GM12891 (cell line): ENCODE measurements around the gene RPS16.

ENCODE experiments used
- DNase-seq: peaks from one replicate; pipeline ENCODE4 v3.0.0; 2011; ENCODE audit warnings: low spot score; ENCODE audit not compliant: insufficient read length
- FAIRE-seq: peaks from 2 replicates; lab custom pipeline; 2011; peaks lifted over from hg19 to GRCh38; lab: Jason Lieb, UNC
- PAX5 ChIP-seq: IDR thresholded peaks from 2 replicates; pipeline ENCODE4 v1.6.1; 2011; ENCODE audit warnings: low read length, moderate library complexity, mild to moderate bottlenecking; ENCODE audit not compliant: insufficient read depth, severe bottlenecking
- POLR2A ChIP-seq: IDR thresholded peaks from 2 replicates; pipeline ENCODE4 v1.6.1; 2011; ENCODE audit warnings: low read depth, low read length, control low read depth
- POLR2AphosphoS5 ChIP-seq: IDR thresholded peaks from 2 replicates; pipeline ENCODE4 v1.6.1; 2011; ENCODE audit warnings: low read depth, low read length, control low read depth
- POU2F2 ChIP-seq: IDR thresholded peaks from 2 replicates; pipeline ENCODE4 v1.6.1; 2011; ENCODE audit warnings: low read depth, mild to moderate bottlenecking, control low read depth, low read length, moderate library complexity
- SPI1 ChIP-seq: IDR thresholded peaks from 2 replicates; pipeline ENCODE4 v1.6.1; 2011; ENCODE audit warnings: low read depth, low read length, control low read depth
- TAF1 ChIP-seq: IDR thresholded peaks from 2 replicates; pipeline ENCODE4 v1.6.1; 2011; ENCODE audit warnings: low read depth, low read length, control low read depth

RPS16 gene

DNA sequence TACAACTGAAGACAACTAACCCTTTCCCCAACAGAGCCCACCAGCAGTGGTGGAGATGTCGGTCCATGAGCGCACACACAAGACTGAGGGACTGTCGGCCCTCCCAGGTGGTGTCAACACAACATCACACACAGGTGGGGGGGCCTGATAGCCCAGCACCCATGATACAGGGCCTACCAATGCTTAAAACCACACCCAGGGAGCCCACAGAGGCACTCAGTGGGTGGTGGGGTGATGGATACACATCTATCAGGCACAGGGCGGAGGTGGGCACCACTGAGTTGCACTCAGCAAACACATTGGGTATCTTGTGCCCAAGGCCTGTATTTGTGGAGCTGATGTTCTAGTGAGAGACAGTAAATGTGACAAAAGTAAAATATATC is 36.1 kb downstream of the RPS16 start:
- no peak for DNase-seq
- no peak for TF ChIP-seq POLR2AphosphoS5
- peak; percentile 24; the same call in 1 of the 2 replicates for TF ChIP-seq POU2F2
- no peak for TF ChIP-seq PAX5
- TF ChIP-seq SPI1 = no peak
- FAIRE-seq = no peak

DNA sequence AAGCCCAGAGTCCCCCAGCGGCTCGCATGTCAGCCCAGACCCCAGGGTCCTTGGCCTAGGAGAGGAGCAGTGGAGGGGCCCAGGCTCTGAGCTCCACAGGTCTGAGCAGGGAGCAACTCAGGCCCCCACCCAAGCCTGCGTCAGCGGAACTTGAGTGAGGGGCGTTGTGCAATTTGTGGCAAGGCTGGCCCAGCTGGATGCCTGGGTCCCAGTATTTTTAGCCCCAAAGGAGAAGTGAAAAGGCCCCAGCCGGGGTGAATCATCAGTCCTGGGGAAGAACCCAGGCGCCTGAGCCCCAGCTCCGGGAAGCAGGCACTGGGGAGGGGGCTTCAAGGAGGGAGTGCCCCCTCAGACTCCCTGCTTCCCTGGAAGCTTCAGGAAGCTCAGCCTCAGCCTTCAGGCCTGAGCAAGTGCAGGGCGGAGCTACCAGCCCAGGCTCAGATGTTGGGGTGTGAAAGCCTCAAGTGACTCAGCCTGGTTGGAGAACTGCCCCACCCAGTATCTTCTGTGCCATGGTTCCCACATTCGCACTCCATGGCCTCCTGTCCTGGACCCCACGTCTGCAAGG is 37.4 kb downstream of the RPS16 start:
- TF ChIP-seq POLR2AphosphoS5 (peak; percentile 26; the same call in 1 of the 2 replicates), POLR2A (no peak), SPI1 (peak; percentile 83)
- FAIRE-seq = peak; percentile 38
- DNase-seq = no peak

DNA sequence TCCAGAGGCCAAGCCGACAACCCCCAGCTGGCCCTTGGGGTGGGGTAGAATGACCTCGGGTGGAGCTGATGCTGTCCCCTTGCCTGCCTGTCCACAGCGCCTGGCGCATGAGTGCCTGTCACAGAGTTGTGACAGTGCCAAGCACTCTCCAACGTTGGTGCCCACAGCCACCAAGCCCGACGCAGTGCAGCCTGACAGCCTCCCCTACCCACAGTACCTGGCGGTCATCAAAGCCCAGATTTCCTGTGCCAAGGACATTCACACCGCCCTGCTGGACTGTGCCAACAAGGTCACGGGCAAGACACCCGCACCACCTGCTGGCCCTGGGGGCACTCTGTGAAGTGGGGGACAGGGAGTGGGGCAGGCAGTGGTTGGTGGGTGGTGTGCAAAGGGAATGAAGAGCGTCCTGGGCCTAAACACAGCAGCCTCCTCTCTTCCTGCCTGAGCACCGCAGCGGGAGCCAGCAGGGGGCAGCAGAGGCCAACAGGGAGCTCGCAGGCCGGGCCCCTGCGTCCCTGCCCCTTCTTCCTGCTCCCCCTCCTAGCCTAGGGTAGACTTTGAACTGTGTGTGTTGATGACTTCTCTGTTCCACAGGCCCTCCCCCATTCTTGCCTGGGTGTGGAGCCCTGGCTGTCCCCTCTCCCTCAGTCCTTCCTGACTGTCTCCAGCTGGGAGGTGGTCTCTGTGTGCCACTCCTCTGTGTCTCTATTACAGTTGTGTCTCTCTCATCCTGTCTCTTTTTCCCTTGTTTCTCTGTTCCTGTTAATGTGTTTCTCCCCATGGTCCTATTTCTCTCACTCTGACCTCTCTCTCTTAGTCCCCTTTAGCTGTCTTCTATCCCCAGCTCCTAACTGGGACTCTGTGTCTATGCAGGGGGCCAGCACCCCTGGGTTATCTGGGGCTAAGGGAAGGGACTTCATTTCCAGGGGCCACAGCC is 38.1 kb downstream of the RPS16 start:
- DNase-seq = peak; percentile 87
- TF ChIP-seq POLR2AphosphoS5 = 0 out of 2 replicates have a peak, but pooled peaks have one; percentile 63
- TF ChIP-seq PAX5 = no peak
- peak; percentile 80 for FAIRE-seq

DNA sequence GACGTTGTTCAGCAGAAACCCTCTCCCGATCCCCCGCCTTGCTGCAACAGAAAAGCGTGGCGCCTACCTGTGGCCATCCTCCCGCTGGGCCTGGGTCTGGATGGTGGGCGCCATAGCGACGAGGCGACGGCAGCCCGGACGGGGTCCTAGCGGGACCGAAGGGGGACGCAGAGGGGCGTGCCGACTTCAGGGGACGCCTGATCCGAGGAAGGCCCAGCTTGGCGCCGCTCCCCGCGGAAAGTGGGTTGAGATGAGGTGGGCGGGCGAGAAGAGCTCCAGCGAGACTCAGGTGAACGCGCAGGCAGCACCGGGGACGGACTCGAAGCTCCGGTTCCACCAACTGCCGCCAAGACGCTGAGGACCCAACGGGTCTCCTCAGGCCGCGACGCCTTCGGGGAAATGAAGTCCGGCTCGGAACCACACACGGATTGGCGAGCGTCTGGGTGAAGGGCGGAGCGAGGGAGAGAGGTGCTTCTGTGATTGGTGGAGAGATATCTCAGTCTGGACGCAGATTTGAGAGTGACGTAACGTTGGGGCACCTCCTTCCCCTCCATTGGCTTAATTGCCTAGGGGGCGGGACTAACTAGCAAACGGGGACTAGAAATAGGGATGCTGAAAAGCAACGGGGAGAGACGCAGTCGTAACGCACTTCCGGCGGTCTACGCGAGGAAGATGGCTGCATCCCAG is 44.9 kb downstream of the RPS16 start, which contains the start of the genes MED29 and PAF1:
Gene MED29, plus strand, starts transcription at position 628 of the 687 bp plus-strand sequence. Its CDS starts 45 bp downstream, at position 673.
Gene PAF1, minus strand, starts transcription at position 356 of the 687 bp plus-strand sequence. Its CDS starts 242 bp downstream, at position 114.
- FAIRE-seq (peak; percentile 100), DNase-seq (peak; percentile 98)
- peak; percentile 94 for TF ChIP-seq POLR2AphosphoS5
- TF ChIP-seq SPI1 = peak; percentile 26; the same call in 1 of the 2 replicates
- peak; percentile 98 for TF ChIP-seq TAF1
- TF ChIP-seq POU2F2 = peak; percentile 70; the same call in 1 of the 2 replicates
- TF ChIP-seq PAX5 = no peak
- TF ChIP-seq POLR2A = peak; percentile 98

DNA sequence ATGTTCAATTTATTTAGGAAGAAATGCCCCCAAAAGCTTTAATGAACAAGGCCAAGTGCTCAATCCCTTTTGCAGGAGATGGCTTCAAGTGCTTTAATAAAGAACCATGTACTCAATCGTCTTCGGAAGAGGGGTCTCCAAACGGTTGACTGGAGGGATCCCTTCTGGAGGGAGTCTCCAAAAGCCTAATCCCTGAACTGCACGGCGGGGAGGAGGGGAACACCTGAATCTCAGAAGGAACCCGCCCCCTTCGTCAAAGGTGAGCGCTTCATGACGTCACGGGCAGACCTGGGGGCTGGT is 45.3 kb downstream of the RPS16 start:
- no peak for TF ChIP-seq POLR2A
- TF ChIP-seq PAX5 = no peak
- no peak for TF ChIP-seq TAF1
- TF ChIP-seq POLR2AphosphoS5 = no peak
- DNase-seq = no peak
- no peak for FAIRE-seq

DNA sequence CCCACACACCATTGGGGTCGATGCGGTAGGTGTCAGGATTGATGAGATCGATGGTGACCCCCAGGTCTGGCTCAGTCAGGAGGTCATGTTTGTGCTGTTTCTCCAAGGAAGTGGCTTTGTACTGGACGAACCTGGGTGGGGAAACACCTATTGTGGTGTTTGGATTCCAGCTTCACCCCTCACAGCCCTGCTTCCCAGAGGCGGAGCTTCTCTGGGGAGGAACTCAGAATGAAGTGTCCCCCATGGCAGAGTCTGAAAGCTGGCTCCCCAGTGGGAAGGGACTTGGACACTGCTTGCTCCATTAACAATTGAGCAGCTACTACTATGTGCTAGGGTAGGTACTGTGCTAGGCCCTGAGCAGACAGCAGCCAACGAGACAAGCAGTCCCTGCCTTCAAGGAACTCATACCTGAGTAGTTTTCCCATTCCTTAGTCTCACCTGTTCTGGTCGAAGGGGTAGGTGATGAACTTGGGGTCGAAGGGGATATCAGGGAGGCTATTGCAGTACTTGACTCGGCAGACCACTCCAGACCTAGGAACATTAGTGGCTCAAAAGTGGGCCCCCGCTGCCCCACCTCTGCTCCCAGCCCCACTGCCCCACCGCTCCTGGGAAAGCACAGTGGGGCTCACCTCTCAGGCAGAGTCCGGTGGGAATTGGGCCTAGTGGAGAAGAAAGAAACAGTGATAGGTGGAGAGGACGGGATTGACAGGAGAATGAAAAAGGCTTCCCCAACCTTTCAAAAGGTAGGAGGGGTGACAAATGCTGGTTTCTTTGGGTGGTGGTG is 45.9 kb downstream of the RPS16 start:
- DNase-seq (no peak), FAIRE-seq (no peak)
- no peak for TF ChIP-seq SPI1
- TF ChIP-seq TAF1 = no peak
- TF ChIP-seq POU2F2 = no peak
- TF ChIP-seq PAX5 = no peak
- TF ChIP-seq POLR2A = no peak
- TF ChIP-seq POLR2AphosphoS5 = no peak

DNA sequence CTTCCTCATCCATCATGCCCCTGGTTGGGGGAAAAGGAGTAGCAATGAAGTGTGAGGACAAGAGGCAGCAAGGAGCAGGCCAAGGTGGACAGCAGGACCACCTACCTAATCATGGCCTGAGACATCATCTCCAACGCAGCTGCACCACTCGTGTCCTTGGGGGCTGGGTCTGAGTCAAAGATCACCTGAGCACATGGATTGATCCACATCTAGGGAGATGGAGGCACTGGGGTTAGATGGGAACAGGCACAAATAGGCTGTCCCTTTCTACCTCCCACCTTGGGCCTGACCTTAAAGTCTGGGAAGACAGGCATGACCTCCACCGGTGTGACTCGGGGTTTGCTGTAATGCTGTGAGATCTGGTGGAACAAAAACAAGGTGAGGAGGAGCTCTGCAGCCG is 47.1 kb downstream of the RPS16 start:
- no peak for FAIRE-seq
- TF ChIP-seq TAF1 (no peak), PAX5 (no peak), POLR2A (no peak), POLR2AphosphoS5 (no peak), POU2F2 (no peak), SPI1 (no peak)

DNA sequence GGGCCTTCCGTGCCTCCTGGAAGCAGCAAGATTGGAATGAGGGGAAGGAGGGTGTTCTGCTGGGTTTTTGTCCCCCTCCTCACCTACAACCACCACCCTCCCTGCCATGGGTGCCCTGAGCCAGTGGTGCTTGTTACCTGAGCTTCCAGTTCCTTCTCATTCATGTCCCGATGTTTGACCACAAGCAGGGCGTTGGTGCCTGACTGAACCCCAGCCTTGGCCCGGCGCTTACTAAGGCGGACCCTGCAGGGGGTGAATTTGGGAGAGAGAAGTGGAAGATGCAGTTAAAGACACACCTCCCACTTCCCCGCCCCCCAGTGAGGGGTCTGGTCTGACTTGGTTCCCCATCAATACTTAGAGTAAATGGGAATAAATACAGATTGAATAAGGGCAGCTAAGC is 49.2 kb downstream of the RPS16 start:
- TF ChIP-seq POU2F2 (no peak), TAF1 (no peak), POLR2AphosphoS5 (no peak), PAX5 (no peak), POLR2A (no peak), SPI1 (no peak)

More for the DNA sequence above, 47.1 kb downstream of the RPS16 start:
- DNase-seq = no peak

DNA sequence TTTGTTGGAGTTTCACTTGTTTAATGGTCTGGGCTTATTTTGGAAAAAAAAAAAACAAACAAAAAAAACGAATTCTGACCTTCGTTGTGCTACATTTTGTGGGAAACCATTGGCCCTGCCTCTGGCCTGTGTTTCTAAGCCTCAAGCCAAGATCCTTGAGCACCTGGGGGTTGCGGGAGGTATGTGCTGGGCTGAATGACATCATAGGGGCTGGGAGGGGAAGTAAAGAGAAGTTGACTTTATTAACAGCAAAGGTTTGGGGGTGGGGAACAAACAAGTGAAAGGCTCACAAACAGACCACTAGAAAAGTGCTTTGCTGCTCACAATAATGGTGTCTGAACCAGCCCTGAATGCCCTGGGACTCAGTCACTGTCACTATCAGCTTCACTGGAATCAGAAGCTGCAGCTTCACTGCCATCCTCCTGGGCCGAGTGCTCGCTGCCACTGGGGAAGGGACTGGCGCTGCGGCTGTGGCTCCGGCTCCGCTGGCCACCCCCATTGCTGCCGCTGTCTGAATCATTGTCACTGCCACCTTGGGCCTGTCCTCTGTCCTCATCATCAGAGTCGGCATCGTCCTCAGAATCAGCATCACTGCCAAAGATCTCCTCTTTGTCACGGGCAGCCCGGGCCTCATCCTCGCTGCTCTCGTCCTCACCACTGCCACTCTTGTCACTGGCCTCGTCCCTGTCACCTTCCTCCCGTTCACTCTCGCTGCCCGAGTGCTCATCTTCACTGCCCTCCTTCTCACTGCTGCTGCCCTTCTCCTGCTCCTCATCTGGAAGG is 49.9 kb downstream of the RPS16 start:
- FAIRE-seq (no peak), DNase-seq (no peak)
- TF ChIP-seq POLR2AphosphoS5 (no peak), TAF1 (no peak), SPI1 (no peak), POLR2A (no peak), POU2F2 (no peak), PAX5 (no peak)

More for the DNA sequence above, 49.2 kb downstream of the RPS16 start:
- DNase-seq (no peak), FAIRE-seq (no peak)
